NB4 (cell line): Measurements from ENCODE around the gene PPM1F.

ENCODE experiments used
- POLR2A ChIP-seq: IDR thresholded peaks from 2 replicates; pipeline ENCODE4 v1.6.1; 2011; ENCODE audit warnings: mild to moderate bottlenecking; ENCODE audit not compliant: insufficient read length; ENCODE audit errors: extremely low read depth
- TF ChIP-seq, protein P1 (sequence below): IDR thresholded peaks from 2 replicates; pipeline ENCODE4 v1.6.1; 2011; ENCODE audit warnings: low read depth, low read length

DNA sequence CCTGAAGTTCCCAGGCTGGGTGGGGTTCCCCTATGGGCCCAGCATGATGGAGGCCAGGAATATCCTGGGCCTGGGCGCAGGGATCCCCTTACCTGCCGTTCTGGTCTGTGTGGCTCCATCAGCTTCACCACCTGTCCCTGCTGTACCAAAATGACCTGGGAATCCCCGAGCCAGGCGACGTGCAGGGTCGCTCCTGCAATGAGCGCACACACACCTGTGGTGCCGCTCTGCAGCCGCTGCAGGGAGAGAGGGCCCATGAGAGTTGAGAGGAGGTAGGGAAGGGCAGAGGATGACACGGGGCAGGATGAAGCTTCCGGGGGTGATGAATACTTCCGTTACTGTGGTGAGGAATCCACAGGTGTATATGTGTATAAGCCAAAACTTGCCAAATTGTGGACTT is 21.6 kb downstream of the PPM1F start:
- TF ChIP-seq, protein P1, sequence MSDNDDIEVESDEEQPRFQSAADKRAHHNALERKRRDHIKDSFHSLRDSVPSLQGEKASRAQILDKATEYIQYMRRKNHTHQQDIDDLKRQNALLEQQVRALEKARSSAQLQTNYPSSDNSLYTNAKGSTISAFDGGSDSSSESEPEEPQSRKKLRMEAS: no peak
- TF ChIP-seq POLR2A: no peak
